BLaER1 (cell line): Measurements from ENCODE around the gene RPS16.
A peak's percentile ranks its signal among the peaks of the same experiment; 100 is the strongest.

ENCODE experiments used
- H3K27ac ChIP-seq: shearing (Covaris generic); formaldehyde crosslinking; 2 replicates; pipeline ENCODE4 v1.8.1; 2022
- H3K27me3 ChIP-seq: shearing (Covaris generic); formaldehyde crosslinking; 2 replicates; pipeline ENCODE4 v1.8.1; 2022
- H3K36me3 ChIP-seq: shearing (Covaris generic); formaldehyde crosslinking; 2 replicates; pipeline ENCODE4 v1.8.1; 2022
- H3K4me1 ChIP-seq: shearing (Covaris generic); formaldehyde crosslinking; 2 replicates; pipeline ENCODE4 v1.8.1; 2022
- H3K4me2 ChIP-seq: shearing (Covaris generic); formaldehyde crosslinking; 2 replicates; pipeline ENCODE4 v1.8.1; 2022
- H3K4me3 ChIP-seq: shearing (Covaris generic); formaldehyde crosslinking; 2 replicates; pipeline ENCODE4 v1.8.1; 2022
- H3K9ac ChIP-seq: shearing (Covaris generic); formaldehyde crosslinking; 2 replicates; pipeline ENCODE4 v1.8.1; 2022
- H3K9me3 ChIP-seq: shearing (Covaris generic); formaldehyde crosslinking; 2 replicates; pipeline ENCODE4 v1.8.1; 2022
- H4K20me1 ChIP-seq: shearing (Covaris generic); formaldehyde crosslinking; 2 replicates; pipeline ENCODE4 v1.8.1; 2022
- Cebpa-rat ChIP-seq: shearing (Covaris generic); IDR thresholded peaks from 2 replicates; pipeline ENCODE4 v1.8.1; 2022

The RPS16 gene

GRCh38 chr19:39407660-39408391, 27.9 kb downstream of the RPS16 start:
- peaks cover 12% of the 10 kb centered on the region for H3K36me3 ChIP-seq
- H4K20me1 ChIP-seq, result peaks cover 27% of the 10 kb centered on the region
- H3K4me3 ChIP-seq, result peak overlapping the region; percentile 89
- no peaks in the 10 kb centered on the region for H3K27me3 ChIP-seq
- H3K9ac ChIP-seq, result peak overlapping the region; percentile 93
- peaks cover 66% of the 10 kb centered on the region for H3K4me1 ChIP-seq
- H3K27ac ChIP-seq, result peak overlapping the region; percentile 94
- H3K4me2 ChIP-seq, result peak overlapping the region; percentile 100
- H3K9me3 ChIP-seq, result no peaks in the 10 kb centered on the region
- no peak for TF ChIP-seq Cebpa-rat

- Histone ChIP-seq H3K9me3 (no peaks in the 10 kb centered on the region), H3K4me3 (peak overlapping the region; percentile 89), H3K9ac (peak overlapping the region; percentile 93), H3K4me1 (peaks cover 68% of the 10 kb centered on the region), H3K36me3 (peaks cover 12% of the 10 kb centered on the region), H3K27me3 (no peaks in the 10 kb centered on the region), H3K4me2 (peak overlapping the region; percentile 100), H4K20me1 (peaks cover 27% of the 10 kb centered on the region), H3K27ac (peak overlapping the region; percentile 94)
- TF ChIP-seq Cebpa-rat, result no peak
Observed at GRCh38 chr19:39407410-39407659, 28.4 kb downstream of the RPS16 start.

GRCh38 chr19:39406656-39407409, 28.9 kb downstream of the RPS16 start, which contains the start of gene ZFP36:
TSS of gene ZFP36 (plus strand) at chr19:39406847. CDS start at chr19:39406905, 58 bp downstream.
- TF ChIP-seq Cebpa-rat, result no peak
- peaks cover 27% of the 10 kb centered on the region for H4K20me1 ChIP-seq
- peak within 1 kb of the TSS; percentile 89 for H3K4me3 ChIP-seq
- peaks cover 73% of the 10 kb centered on the region for H3K4me1 ChIP-seq
- H3K4me2 ChIP-seq, result peak within 1 kb of the TSS; percentile 100
- peaks cover 12% of the 10 kb centered on the region for H3K36me3 ChIP-seq
- peak within 1 kb of the TSS; percentile 94 for H3K27ac ChIP-seq
- no peaks in the 10 kb centered on the region for H3K27me3 ChIP-seq
- no peaks in the 10 kb centered on the region for H3K9me3 ChIP-seq
- H3K9ac ChIP-seq, result peak within 1 kb of the TSS; percentile 93

GRCh38 chr19:39405958-39406655, 29.6 kb downstream of the RPS16 start:
- H3K4me2 ChIP-seq, result peak overlapping the region; percentile 85
- peaks cover 12% of the 10 kb centered on the region for H3K36me3 ChIP-seq
- no peaks in the 10 kb centered on the region for H3K27me3 ChIP-seq
- H3K27ac ChIP-seq, result peak overlapping the region; percentile 68
- H4K20me1 ChIP-seq, result peaks cover 27% of the 10 kb centered on the region
- peaks cover 74% of the 10 kb centered on the region for H3K4me1 ChIP-seq
- no peaks in the 10 kb centered on the region for H3K9me3 ChIP-seq
- peak overlapping the region; percentile 60 for H3K9ac ChIP-seq
- TF ChIP-seq Cebpa-rat, result no peak
- peak overlapping the region; percentile 89 for H3K4me3 ChIP-seq

- H4K20me1 ChIP-seq, result peaks cover 27% of the 10 kb centered on the region
- peak overlapping the region; percentile 85 for H3K4me2 ChIP-seq
- peaks cover 12% of the 10 kb centered on the region for H3K36me3 ChIP-seq
- peak overlapping the region; percentile 68 for H3K27ac ChIP-seq
- peaks cover 74% of the 10 kb centered on the region for H3K4me1 ChIP-seq
- no peaks in the 10 kb centered on the region for H3K27me3 ChIP-seq
- TF ChIP-seq Cebpa-rat, result no peak
- peak overlapping the region; percentile 89 for H3K4me3 ChIP-seq
- H3K9ac ChIP-seq, result peak overlapping the region; percentile 60
- no peaks in the 10 kb centered on the region for H3K9me3 ChIP-seq
Observed at GRCh38 chr19:39405261-39405957, 30.3 kb downstream of the RPS16 start.

- peaks cover 19% of the 10 kb centered on the region for H4K20me1 ChIP-seq
- H3K27me3 ChIP-seq, result no peaks in the 10 kb centered on the region
- no peaks in the 10 kb centered on the region for H3K9me3 ChIP-seq
- peaks cover 21% of the 10 kb centered on the region for H3K36me3 ChIP-seq
- peak overlapping the region; percentile 62 for H3K4me3 ChIP-seq
- H3K9ac ChIP-seq, result peak overlapping the region; percentile 96
- H3K27ac ChIP-seq, result peak overlapping the region; percentile 100
- TF ChIP-seq Cebpa-rat, result no peak
- peak overlapping the region; percentile 85 for H3K4me2 ChIP-seq
- peaks cover 72% of the 10 kb centered on the region for H3K4me1 ChIP-seq
Observed at GRCh38 chr19:39403331-39404312, 32.1 kb downstream of the RPS16 start.

GRCh38 chr19:39402346-39403300, 33.1 kb downstream of the RPS16 start:
- peak overlapping the region; percentile 100 for H3K27ac ChIP-seq
- no peaks in the 10 kb centered on the region for H3K27me3 ChIP-seq
- H4K20me1 ChIP-seq, result peaks cover 9% of the 10 kb centered on the region
- H3K4me1 ChIP-seq, result peaks cover 76% of the 10 kb centered on the region
- peaks cover 17% of the 10 kb centered on the region for H3K36me3 ChIP-seq
- peak overlapping the region; percentile 96 for H3K9ac ChIP-seq
- no peak for TF ChIP-seq Cebpa-rat
- H3K4me2 ChIP-seq, result peak overlapping the region; percentile 85
- H3K9me3 ChIP-seq, result no peaks in the 10 kb centered on the region
- peak overlapping the region; percentile 62 for H3K4me3 ChIP-seq
